Measurements from ENCODE around the gene TCEAL5. TPM values are rescaled to one million over a fixed set of nuclear protein-coding genes. Genes with fewer than 3 reads are reported as not detected.

TCEAL5 gene
- not detected in 5 replicates for total RNA-seq (2022; extraction: Qiagen RNA extraction; ENCODE audit: low read depth)

DNA sequence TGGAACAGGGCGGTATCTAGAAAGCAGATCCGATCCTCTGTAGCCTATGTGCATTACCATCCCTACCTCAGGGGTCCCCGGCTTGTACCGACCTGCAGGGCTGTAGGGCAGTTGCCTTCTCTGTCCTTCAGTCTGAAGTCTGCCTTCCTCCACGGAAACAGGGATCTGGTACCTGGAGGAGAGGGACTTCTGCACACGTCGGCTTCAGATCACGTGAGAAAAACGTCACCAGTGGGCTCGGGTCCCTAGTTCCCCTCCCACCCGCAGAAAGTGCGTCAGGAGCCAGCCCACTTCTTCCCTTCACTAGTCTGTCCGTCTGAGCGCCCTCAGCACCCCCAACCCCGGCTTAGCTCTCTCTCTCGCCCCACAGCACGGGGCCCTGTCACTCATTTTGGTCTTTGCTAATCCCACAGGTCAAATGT lies at the start of gene TCEAL5:
Gene TCEAL5, minus strand, starts transcription at position 170 of the 422 bp plus-strand sequence. CDS start 2,187 bp downstream, outside the sequence.

GRCh38 chrX:103310555-103311398 lies 34.2 kb upstream of the TCEAL5 start, which contains the start of gene BEX2:
TSS of gene BEX2 (minus strand) at chrX:103310990. CDS start at chrX:103309976, 1,014 bp downstream.

DNA sequence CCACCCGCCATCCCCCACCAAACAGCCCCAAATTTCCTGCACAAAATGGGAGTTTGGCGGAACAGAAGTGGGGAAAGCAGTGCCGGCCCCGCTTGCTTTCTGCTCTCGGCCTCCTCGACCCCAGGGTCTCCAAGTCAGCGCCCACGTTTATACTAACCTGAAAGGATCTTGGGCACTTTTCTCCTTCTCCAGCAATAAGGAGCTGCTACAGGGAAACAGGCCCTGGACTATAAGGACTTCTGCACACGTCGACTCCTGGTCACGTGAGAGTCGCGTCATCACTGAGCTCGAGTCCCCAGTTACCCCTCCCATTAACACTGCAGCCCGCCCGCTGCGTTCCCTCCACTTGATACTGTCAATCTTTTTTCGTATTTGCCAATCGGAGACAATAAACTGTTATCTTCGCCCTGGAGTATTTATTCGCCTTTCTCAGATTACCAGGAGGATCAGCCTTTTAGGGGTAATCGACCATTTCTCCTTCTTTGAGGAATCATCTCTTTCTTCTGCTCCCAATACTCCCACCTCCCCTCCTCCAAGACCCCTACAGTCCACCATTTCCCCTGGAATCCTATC lies 21.5 kb downstream of the TCEAL5 start, which contains the start of gene TCEAL8:
Gene TCEAL8, minus strand, starts transcription at position 235 of the 573 bp plus-strand sequence. CDS start 1,176 bp downstream, outside the sequence.

Other genes with a start within 250 kb of the TCEAL5 start
- gene BEX1, start 212.6 kb downstream of the TCEAL5 start, total RNA-seq (2022; extraction: Qiagen RNA extraction; ENCODE audit: low read depth), result not detected in 5 replicates
- gene NXF3, start 183.6 kb downstream of the TCEAL5 start, total RNA-seq (2022; extraction: Qiagen RNA extraction; ENCODE audit: low read depth), result 0.11 TPM in 1 of 5 replicates, not detected in the others
- gene BEX4, start 61.6 kb downstream of the TCEAL5 start, total RNA-seq (2022; extraction: Qiagen RNA extraction; ENCODE audit: low read depth), result 1.6 to 2.8 TPM (median 1.7 TPM) in 5 replicates
- 26.5 to 43.7 TPM (median 28.2 TPM) in 5 replicates for gene TCEAL8, start 21.6 kb downstream of the TCEAL5 start, total RNA-seq (2022; extraction: Qiagen RNA extraction; ENCODE audit: low read depth)
- 9.0 to 13.4 TPM (median 10.2 TPM) in 5 replicates for gene BEX2, start 34.2 kb upstream of the TCEAL5 start, total RNA-seq (2022; extraction: Qiagen RNA extraction; ENCODE audit: low read depth)
- not detected in 5 replicates for gene TCEAL7, start 53.5 kb upstream of the TCEAL5 start, total RNA-seq (2022; extraction: Qiagen RNA extraction; ENCODE audit: low read depth)
- gene TCEAL9, start 79.8 kb upstream of the TCEAL5 start, total RNA-seq (2022; extraction: Qiagen RNA extraction; ENCODE audit: low read depth), result 80.6 to 158 TPM (median 90.0 TPM) in 5 replicates
- gene BEX3, start 99.8 kb upstream of the TCEAL5 start, total RNA-seq (2022; extraction: Qiagen RNA extraction; ENCODE audit: low read depth), result 223 to 252 TPM (median 226 TPM) in 5 replicates
- not detected in 5 replicates for gene RAB40A, start 242.7 kb upstream of the TCEAL5 start, total RNA-seq (2022; extraction: Qiagen RNA extraction; ENCODE audit: low read depth)